ENCODE results near the gene STK39. TPM values are rescaled to one million over a fixed set of nuclear protein-coding genes. Genes with fewer than 3 reads are reported as not detected.

STK39 gene
- total and polyA plus RNA-seq, 9 of the 15 experiments (the other 6 are each of a cell fraction or from before 2014, with no cell fraction given) = 0.19 to 0.76 (median 0.51) TPM

DNA sequence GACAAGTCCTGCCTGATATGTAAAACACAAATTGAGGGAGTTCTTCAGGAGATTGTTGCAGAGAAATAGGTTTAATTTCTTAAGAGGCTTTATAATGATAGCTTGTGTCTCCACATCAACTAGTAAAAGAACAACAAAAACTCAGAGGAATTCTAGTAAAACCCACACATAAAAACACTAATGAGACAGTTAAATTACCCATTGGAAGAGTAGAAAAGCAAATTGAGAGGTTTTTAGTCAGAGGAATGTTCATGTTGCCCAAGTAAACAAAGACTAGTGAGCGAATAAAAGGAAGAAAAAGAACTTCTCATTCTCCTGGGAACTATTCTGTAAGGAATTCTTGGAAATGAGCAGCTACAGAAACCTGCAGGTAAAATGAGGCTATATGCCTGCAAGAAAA, 330.6 kb downstream of the STK39 start:
- Histone ChIP-seq H3K4me1 (replicated peaks in 1 of 2; ENCODE audit: control insufficient read depth in 2 of 2, insufficient read depth in 2 of 2, low read length in 2 of 2) (no peaks in the 10 kb centered on the region), H4K20me1 (replicated peaks; ENCODE audit: control insufficient read depth, insufficient read depth, low read length) (no peaks in the 10 kb centered on the region), H3K4me3 (no peak overlapping the region), H3K27ac (ENCODE audit: extremely low read depth, low read depth, low read length) (no peak overlapping the region), H3K4me2 (ENCODE audit: insufficient read depth, low read length) (no peak overlapping the region), H2AFZ (ENCODE audit: low read depth, low read length) (no peak overlapping the region), H3K27me3 (ENCODE audit: control insufficient read depth in 2 of 2, insufficient read depth in 2 of 2, low read length in 2 of 2) (no peaks in the 10 kb centered on the region), H3K9me1 (ENCODE audit: control insufficient read depth, insufficient read depth, low read length) (no peaks in the 10 kb centered on the region), H3K9ac (ENCODE audit: insufficient read depth in 1 of 2, low read depth in 2 of 2, low read length in 2 of 2) (no peak overlapping the region), H3K9me3 (replicated peaks; ENCODE audit: control insufficient read depth, insufficient read depth, low read depth, low read length) (no peaks in the 10 kb centered on the region), H3K36me3 (ENCODE audit: control insufficient read depth, insufficient read depth, low read length) (peaks cover 80% of the 10 kb centered on the region), H3K79me2 (ENCODE audit: control insufficient read depth, insufficient read depth, low read length) (peaks cover 89% of the 10 kb centered on the region)
- TF ChIP-seq ZNF140 (CRISPR knock-in tag; IDR thresholded peaks at IDR 0.05) (no peak), SMC3 (conservative IDR thresholded peaks at IDR 0.05; ENCODE audit: insufficient read depth, low read depth, low read length) (no peak), SMAD3 (CRISPR knock-in tag; conservative IDR thresholded peaks at IDR 0.05) (no peak), ZNF707 (CRISPR knock-in tag; conservative IDR thresholded peaks at IDR 0.05) (no peak)
- TF ChIP-seq, protein P1, sequence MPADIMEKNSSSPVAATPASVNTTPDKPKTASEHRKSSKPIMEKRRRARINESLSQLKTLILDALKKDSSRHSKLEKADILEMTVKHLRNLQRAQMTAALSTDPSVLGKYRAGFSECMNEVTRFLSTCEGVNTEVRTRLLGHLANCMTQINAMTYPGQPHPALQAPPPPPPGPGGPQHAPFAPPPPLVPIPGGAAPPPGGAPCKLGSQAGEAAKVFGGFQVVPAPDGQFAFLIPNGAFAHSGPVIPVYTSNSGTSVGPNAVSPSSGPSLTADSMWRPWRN (IDR thresholded peaks at IDR 0.05; ENCODE audit: low read depth) = no peak
- no TSS peak for BruUV-seq (replicated peaks)
- 100% methylated on average over 1 of the region's 1 CpG for WGBS (ENCODE audit: insufficient coverage, low coverage, missing lambda C conversion rate)
- ATAC-seq (no peak), DNase-seq (ENCODE audit: extremely low read depth in 1 of 4, low spot score in 3 of 4) (no peak), FAIRE-seq (no peak)
- POLR2A ChIA-PET = interaction anchor here (0.7 to 4.3 kb wide), 3 partner anchors 10 to 54 kb away, joined by 3 to 19 read pairs (median 3); no protein-coding TSS in a partner anchor
- intact Hi-C loops (cut with micrococcal nuclease) (no loop called here), in situ Hi-C loops (cut with MboI) (no loop called here)
- CTCF ChIA-PET (ENCODE audit: low intra/inter-chr PET ratio) = no interaction called here

DNA sequence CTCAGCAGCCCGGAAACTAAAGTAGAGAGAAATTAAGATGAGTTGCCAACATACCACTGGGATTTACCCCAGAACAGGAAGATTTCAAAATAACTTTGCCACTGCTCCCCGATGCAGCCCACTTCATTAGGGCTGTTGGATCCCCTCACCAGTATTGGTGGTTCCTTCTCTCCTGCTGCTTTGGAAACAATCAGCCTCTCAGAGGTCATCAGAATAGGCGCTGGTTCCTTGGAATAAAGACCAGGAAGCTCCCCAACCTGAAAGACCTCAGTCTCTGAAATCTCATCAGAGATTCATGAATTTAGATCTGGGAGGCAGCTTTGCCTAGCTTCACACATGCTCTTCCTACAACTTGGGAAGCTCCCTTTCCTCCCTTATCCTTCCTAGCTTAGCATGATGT, 332.4 kb downstream of the STK39 start:
- intact Hi-C loops (cut with micrococcal nuclease) (no loop called here), in situ Hi-C loops (cut with MboI) (no loop called here)
- POLR2A ChIA-PET = interaction anchor here (2.3 kb wide), 1 partner anchor 26 kb away, joined by 10 read pairs; no protein-coding TSS in a partner anchor
- H3K36me3 ChIP-seq (ENCODE audit: control insufficient read depth, insufficient read depth, low read length) = peaks cover 89% of the 10 kb centered on the region
- 84% methylated on average over 3 of the region's 3 CpGs for WGBS (ENCODE audit: insufficient coverage, low coverage, missing lambda C conversion rate)
- no peaks in the 10 kb centered on the region for H4K20me1 ChIP-seq (replicated peaks; ENCODE audit: control insufficient read depth, insufficient read depth, low read length)
- H3K9me3 ChIP-seq (replicated peaks; ENCODE audit: control insufficient read depth, insufficient read depth, low read depth, low read length) = no peaks in the 10 kb centered on the region
- no peaks in the 10 kb centered on the region for H3K9me1 ChIP-seq (ENCODE audit: control insufficient read depth, insufficient read depth, low read length)
- H3K9ac ChIP-seq (ENCODE audit: insufficient read depth in 1 of 2, low read depth in 2 of 2, low read length in 2 of 2) = no peak overlapping the region
- H2AFZ ChIP-seq (ENCODE audit: low read depth, low read length) = no peak overlapping the region
- ATAC-seq (no peak), FAIRE-seq (no peak), DNase-seq (ENCODE audit: extremely low read depth in 1 of 4, low spot score in 3 of 4) (no peak)
- no peaks in the 10 kb centered on the region for H3K4me1 ChIP-seq (replicated peaks in 1 of 2; ENCODE audit: control insufficient read depth in 2 of 2, insufficient read depth in 2 of 2, low read length in 2 of 2)
- peaks cover 91% of the 10 kb centered on the region for H3K79me2 ChIP-seq (ENCODE audit: control insufficient read depth, insufficient read depth, low read length)
- CTCF ChIA-PET (ENCODE audit: low intra/inter-chr PET ratio) = no interaction called here
- no peak overlapping the region for H3K27ac ChIP-seq (ENCODE audit: extremely low read depth, low read depth, low read length)
- BruUV-seq (replicated peaks) = no TSS peak
- no peak overlapping the region for H3K4me3 ChIP-seq
- no peaks in the 10 kb centered on the region for H3K27me3 ChIP-seq (ENCODE audit: control insufficient read depth in 2 of 2, insufficient read depth in 2 of 2, low read length in 2 of 2)
- no peak overlapping the region for H3K4me2 ChIP-seq (ENCODE audit: insufficient read depth, low read length)
- no peak for TF ChIP-seq PHB (CRISPR knock-in tag; IDR thresholded peaks at IDR 0.05)
- no peak for TF ChIP-seq CHCHD3 (CRISPR knock-in tag; IDR thresholded peaks at IDR 0.05)
- TF ChIP-seq, protein P2, sequence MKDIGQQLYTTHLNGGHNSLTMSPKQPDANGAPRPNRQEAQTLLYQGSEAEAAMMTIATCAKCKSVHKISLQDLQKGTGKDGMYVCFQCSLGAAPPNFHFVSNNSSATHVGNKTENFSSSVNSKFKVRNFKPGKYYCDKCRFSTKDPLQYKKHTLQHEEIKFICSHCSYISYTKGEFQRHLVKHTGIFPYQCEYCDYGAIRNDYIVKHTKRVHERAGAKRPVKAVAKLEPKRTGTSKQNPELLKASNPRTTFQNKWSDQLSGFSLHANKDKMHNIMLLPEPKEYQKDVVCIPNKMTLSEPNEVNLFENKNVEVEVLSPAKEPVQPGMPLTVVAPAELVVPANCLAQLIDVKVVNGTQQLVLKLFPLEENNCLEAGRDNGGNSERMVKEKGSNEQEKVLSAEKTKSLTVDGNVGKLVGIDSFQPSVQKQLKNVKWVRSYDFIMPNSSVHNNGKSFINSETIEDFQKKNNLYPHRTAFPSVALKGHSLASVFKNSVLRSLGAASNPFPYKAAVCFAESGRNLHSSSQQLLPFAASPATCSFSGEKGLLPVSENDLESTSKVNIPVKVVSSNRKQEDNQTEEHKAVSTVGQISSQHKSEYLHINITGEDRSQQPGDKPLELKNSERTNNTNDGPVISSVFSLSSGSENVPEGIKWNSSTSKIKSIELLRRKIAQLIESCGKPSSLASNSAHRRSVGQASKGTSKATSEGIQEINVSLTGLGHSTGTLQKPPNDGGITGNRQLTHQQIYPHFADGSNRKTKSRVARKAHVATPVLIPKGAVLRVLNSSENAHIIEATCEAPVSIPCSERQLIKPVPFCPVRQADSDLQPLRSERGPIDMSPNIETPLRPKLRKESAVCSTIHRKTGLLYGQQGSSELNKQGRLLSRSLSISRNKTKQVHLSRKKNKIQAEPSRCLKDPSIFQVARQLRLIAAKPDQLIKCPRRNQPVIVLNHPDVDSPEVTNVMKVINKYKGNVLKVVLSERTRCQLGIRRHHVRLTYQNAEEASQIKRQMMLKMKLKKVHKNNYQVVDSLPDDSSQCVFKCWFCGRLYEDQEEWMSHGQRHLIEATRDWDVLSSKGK (CRISPR knock-in tag; IDR thresholded peaks at IDR 0.05) = no peak
- TF ChIP-seq, protein P3, sequence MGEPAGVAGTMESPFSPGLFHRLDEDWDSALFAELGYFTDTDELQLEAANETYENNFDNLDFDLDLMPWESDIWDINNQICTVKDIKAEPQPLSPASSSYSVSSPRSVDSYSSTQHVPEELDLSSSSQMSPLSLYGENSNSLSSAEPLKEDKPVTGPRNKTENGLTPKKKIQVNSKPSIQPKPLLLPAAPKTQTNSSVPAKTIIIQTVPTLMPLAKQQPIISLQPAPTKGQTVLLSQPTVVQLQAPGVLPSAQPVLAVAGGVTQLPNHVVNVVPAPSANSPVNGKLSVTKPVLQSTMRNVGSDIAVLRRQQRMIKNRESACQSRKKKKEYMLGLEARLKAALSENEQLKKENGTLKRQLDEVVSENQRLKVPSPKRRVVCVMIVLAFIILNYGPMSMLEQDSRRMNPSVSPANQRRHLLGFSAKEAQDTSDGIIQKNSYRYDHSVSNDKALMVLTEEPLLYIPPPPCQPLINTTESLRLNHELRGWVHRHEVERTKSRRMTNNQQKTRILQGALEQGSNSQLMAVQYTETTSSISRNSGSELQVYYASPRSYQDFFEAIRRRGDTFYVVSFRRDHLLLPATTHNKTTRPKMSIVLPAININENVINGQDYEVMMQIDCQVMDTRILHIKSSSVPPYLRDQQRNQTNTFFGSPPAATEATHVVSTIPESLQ (CRISPR knock-in tag; IDR thresholded peaks at IDR 0.05) = no peak
- TF ChIP-seq CHD2 (IDR thresholded peaks at IDR 0.05; ENCODE audit: low read depth, low read length) = no peak
- no peak for TF ChIP-seq E2F3 (CRISPR knock-in tag; IDR thresholded peaks at IDR 0.05)

Data from K562 (cell line).